Limb (tissue), 2 donors: ENCODE results near the gene ARMC2.
A peak's percentile ranks its signal among the peaks of the same experiment; 100 is the strongest.

ENCODE experiments used
- DNase-seq, 2 donors: peaks; one replicate each; pipeline ENCODE4 v3.0.0-alpha.2; 2016; ENCODE audit errors: extremely low spot score in 2 of 2

The ARMC2 gene

GRCh38 chr6:108985301-108985700 lies 137.1 kb downstream of the ARMC2 start:
- no peak for DNase-seq

GRCh38 chr6:108987156-108987555 lies 138.9 kb downstream of the ARMC2 start:
- DNase-seq: no peak

- DNase-seq: no peak
Measured at GRCh38 chr6:108988296-108988695, 140.1 kb downstream of the ARMC2 start.

GRCh38 chr6:108988765-108989164 lies 140.5 kb downstream of the ARMC2 start:
- no peak for DNase-seq

GRCh38 chr6:108989700-108990099 lies 141.5 kb downstream of the ARMC2 start:
- no peak for DNase-seq

GRCh38 chr6:108993876-108994275 lies 145.7 kb downstream of the ARMC2 start:
- DNase-seq: no peak

GRCh38 chr6:108995296-108995695 lies 147.1 kb downstream of the ARMC2 start:
- DNase-seq: no peak

- no peak for DNase-seq
Measured at GRCh38 chr6:108996208-108996607, 148.0 kb downstream of the ARMC2 start.

GRCh38 chr6:108998485-108998884 lies 150.3 kb downstream of the ARMC2 start:
- DNase-seq: no peak

GRCh38 chr6:108999428-108999827 lies 151.2 kb downstream of the ARMC2 start:
- DNase-seq: no peak

GRCh38 chr6:109000289-109000688 lies 152.1 kb downstream of the ARMC2 start:
- no peak for DNase-seq

- peak in 1 of 2 donors; percentile 48 for DNase-seq
Measured at GRCh38 chr6:109001291-109001894, 153.2 kb downstream of the ARMC2 start.

- DNase-seq: no peak
Measured at GRCh38 chr6:109002051-109002697, 154.0 kb downstream of the ARMC2 start.

GRCh38 chr6:109002882-109003281 lies 154.7 kb downstream of the ARMC2 start:
- DNase-seq: no peak

GRCh38 chr6:109006818-109007217 lies 158.6 kb downstream of the ARMC2 start:
- DNase-seq: no peak

- no peak for DNase-seq
Measured at GRCh38 chr6:109007521-109007920, 159.3 kb downstream of the ARMC2 start.

- DNase-seq: no peak
Measured at GRCh38 chr6:109008054-109008453, 159.8 kb downstream of the ARMC2 start.

GRCh38 chr6:109008537-109009235 lies 160.5 kb downstream of the ARMC2 start:
- DNase-seq: peak in 1 of 2 donors; percentile 14

GRCh38 chr6:109009236-109009961 lies 161.2 kb downstream of the ARMC2 start:
- DNase-seq: peak; percentile 91 to 94

- DNase-seq: no peak
Measured at GRCh38 chr6:109009962-109010704, 161.9 kb downstream of the ARMC2 start.

GRCh38 chr6:109010705-109011102 lies 162.5 kb downstream of the ARMC2 start:
- no peak for DNase-seq
